ENCODE measurements around the gene SLC30A2.

SLC30A2 gene

DNA sequence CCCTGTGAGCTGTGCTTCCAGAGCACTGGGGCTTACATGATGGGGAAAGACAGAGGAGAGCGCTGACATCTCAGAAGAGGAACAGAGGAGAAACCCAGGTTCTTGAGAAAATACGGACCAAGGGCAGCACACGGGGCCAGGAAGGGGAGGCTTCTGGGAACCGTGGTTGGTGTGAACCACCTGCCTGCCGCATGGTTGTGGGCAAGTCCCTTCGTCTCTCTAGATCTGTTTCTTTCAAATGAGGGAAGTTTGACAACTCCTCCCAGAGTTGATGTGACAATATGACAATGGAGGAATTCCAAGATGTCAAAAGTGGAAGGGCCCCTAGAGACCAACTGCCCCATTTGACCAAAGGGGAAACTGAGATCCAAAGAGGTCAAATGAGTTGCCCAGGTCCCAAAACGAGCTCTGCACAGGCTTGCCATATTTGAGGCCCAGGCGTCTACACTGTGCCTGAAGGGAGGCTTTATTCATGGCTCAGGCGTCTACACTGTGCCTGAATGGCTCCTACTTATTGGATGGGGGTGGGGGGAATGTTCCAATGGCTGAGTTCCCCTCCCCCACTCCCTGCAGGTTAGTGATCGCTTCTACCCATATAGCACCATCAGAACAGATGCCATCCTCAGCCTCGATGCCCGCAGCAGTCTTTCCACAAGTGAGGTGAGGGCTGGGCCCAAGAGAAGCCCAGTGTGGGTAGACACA, 13.1 kb downstream of the SLC30A2 start:
- H3K27ac ChIP-seq (ENCODE audit: extremely low read depth, low read depth, low read length) = no peak overlapping the region
- no peaks in the 10 kb centered on the region for H3K36me3 ChIP-seq (ENCODE audit: control insufficient read depth in 2 of 2, insufficient read depth in 1 of 2, low read length in 2 of 2)
- no peak overlapping the region for H3K4me3 ChIP-seq (ENCODE audit: low read depth, low read length)
- CTCF ChIA-PET = interaction anchor here (0.9 to 7.5 kb wide), 3 partner anchors 80 to 289 kb away, joined by 3 to 80 read pairs (median 5); no protein-coding TSS in a partner anchor
- no peaks in the 10 kb centered on the region for H3K9me3 ChIP-seq (ENCODE audit: control insufficient read depth, insufficient read depth, low read depth, low read length)
- POLR2A ChIA-PET = no interaction called here
- TF ChIP-seq, protein P1, sequence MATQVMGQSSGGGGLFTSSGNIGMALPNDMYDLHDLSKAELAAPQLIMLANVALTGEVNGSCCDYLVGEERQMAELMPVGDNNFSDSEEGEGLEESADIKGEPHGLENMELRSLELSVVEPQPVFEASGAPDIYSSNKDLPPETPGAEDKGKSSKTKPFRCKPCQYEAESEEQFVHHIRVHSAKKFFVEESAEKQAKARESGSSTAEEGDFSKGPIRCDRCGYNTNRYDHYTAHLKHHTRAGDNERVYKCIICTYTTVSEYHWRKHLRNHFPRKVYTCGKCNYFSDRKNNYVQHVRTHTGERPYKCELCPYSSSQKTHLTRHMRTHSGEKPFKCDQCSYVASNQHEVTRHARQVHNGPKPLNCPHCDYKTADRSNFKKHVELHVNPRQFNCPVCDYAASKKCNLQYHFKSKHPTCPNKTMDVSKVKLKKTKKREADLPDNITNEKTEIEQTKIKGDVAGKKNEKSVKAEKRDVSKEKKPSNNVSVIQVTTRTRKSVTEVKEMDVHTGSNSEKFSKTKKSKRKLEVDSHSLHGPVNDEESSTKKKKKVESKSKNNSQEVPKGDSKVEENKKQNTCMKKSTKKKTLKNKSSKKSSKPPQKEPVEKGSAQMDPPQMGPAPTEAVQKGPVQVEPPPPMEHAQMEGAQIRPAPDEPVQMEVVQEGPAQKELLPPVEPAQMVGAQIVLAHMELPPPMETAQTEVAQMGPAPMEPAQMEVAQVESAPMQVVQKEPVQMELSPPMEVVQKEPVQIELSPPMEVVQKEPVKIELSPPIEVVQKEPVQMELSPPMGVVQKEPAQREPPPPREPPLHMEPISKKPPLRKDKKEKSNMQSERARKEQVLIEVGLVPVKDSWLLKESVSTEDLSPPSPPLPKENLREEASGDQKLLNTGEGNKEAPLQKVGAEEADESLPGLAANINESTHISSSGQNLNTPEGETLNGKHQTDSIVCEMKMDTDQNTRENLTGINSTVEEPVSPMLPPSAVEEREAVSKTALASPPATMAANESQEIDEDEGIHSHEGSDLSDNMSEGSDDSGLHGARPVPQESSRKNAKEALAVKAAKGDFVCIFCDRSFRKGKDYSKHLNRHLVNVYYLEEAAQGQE (tag by site-specific recombination; IDR thresholded peaks at IDR 0.05) = no peak
- TF ChIP-seq ZNF48 (tag by site-specific recombination; IDR thresholded peaks at IDR 0.05) = no peak
- TF ChIP-seq ZNF335 (tag by site-specific recombination; conservative IDR thresholded peaks at IDR 0.05) = peak; percentile 87
- no peak for TF ChIP-seq ZNF747 (tag by site-specific recombination; IDR thresholded peaks at IDR 0.05)
- no peaks in the 10 kb centered on the region for H3K4me1 ChIP-seq (ENCODE audit: control insufficient read depth, insufficient read depth, low read length)

DNA sequence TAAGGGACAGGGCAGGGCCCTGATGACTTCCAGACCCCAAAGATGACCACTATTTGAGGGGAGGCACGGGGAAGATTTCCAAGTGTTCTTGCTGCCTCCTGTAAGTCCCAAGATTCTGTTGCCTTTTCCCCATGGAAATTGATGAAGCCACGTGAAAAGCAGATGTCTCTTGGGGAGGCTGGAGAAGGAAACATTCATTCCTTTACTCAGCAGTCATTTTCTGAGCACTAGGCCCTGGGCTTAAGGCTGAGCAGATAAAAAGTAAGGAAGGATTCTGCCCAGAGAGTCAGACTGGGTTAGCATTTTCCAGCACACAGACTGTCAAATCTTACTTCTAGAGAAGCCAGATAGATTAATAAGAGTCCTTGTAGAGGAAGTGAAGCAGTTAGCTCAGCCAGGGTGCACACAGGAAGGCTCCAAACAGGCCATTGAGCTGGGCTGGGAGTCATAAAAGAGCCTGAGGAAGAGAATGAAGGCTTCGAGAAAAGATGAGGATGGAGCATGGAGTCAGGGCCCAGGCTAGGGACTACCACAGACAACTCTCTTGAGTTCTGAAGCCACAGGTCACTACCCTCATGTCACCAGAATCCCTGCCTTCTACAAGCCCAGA, 14.2 kb downstream of the SLC30A2 start:
- TF ChIP-seq GFI1B (tag by site-specific recombination; IDR thresholded peaks at IDR 0.05) = no peak
- H3K27ac ChIP-seq (ENCODE audit: extremely low read depth, low read depth, low read length) = no peak overlapping the region
- no peaks in the 10 kb centered on the region for H3K4me1 ChIP-seq (ENCODE audit: control insufficient read depth, insufficient read depth, low read length)
- ChIA-PET CTCF (interaction anchor here (0.9 to 1.1 kb wide), 2 partner anchors 10 to 81 kb away, joined by 3 read pairs; no protein-coding TSS in a partner anchor), POLR2A (no interaction called here)
- H3K9me3 ChIP-seq (ENCODE audit: control insufficient read depth, insufficient read depth, low read depth, low read length) = no peaks in the 10 kb centered on the region
- H3K36me3 ChIP-seq (ENCODE audit: control insufficient read depth in 2 of 2, insufficient read depth in 1 of 2, low read length in 2 of 2) = no peaks in the 10 kb centered on the region
- H3K4me3 ChIP-seq (ENCODE audit: low read depth, low read length) = no peak overlapping the region

DNA sequence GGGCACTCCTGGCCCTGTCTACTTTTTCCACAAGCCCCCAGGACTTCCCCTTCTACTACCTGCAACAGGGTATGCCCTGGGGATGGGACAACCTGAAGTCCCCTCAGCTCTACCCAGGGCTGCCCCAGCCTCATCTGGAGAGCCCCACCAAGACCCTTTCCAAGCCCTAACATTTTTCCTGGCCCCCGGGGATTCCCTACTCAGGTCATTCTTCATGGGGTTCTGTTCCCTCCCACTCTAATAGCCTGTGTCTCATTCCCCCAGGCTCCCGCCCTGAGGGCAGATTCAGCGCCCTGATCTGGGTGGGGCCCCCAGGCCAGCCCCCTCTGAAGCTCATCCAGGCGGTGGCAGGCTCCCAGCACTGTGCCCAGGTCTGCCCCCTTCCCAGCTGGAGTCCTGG, 14.7 kb downstream of the SLC30A2 start:
- no peak overlapping the region for H3K27ac ChIP-seq (ENCODE audit: extremely low read depth, low read depth, low read length)
- H3K36me3 ChIP-seq (ENCODE audit: control insufficient read depth in 2 of 2, insufficient read depth in 1 of 2, low read length in 2 of 2) = no peaks in the 10 kb centered on the region
- H3K4me1 ChIP-seq (ENCODE audit: control insufficient read depth, insufficient read depth, low read length) = no peaks in the 10 kb centered on the region
- ChIA-PET POLR2A (no interaction called here), CTCF (interaction anchor here (1.1 kb wide), 1 partner anchor 9 kb away, joined by 3 read pairs; no protein-coding TSS in a partner anchor)
- H3K9me3 ChIP-seq (ENCODE audit: control insufficient read depth, insufficient read depth, low read depth, low read length) = no peaks in the 10 kb centered on the region
- TF ChIP-seq ZNF184 (tag by site-specific recombination; IDR thresholded peaks at IDR 0.05) = no peak
- TF ChIP-seq ZNF791 (tag by site-specific recombination; IDR thresholded peaks at IDR 0.05) = no peak
- TF ChIP-seq, protein P2, sequence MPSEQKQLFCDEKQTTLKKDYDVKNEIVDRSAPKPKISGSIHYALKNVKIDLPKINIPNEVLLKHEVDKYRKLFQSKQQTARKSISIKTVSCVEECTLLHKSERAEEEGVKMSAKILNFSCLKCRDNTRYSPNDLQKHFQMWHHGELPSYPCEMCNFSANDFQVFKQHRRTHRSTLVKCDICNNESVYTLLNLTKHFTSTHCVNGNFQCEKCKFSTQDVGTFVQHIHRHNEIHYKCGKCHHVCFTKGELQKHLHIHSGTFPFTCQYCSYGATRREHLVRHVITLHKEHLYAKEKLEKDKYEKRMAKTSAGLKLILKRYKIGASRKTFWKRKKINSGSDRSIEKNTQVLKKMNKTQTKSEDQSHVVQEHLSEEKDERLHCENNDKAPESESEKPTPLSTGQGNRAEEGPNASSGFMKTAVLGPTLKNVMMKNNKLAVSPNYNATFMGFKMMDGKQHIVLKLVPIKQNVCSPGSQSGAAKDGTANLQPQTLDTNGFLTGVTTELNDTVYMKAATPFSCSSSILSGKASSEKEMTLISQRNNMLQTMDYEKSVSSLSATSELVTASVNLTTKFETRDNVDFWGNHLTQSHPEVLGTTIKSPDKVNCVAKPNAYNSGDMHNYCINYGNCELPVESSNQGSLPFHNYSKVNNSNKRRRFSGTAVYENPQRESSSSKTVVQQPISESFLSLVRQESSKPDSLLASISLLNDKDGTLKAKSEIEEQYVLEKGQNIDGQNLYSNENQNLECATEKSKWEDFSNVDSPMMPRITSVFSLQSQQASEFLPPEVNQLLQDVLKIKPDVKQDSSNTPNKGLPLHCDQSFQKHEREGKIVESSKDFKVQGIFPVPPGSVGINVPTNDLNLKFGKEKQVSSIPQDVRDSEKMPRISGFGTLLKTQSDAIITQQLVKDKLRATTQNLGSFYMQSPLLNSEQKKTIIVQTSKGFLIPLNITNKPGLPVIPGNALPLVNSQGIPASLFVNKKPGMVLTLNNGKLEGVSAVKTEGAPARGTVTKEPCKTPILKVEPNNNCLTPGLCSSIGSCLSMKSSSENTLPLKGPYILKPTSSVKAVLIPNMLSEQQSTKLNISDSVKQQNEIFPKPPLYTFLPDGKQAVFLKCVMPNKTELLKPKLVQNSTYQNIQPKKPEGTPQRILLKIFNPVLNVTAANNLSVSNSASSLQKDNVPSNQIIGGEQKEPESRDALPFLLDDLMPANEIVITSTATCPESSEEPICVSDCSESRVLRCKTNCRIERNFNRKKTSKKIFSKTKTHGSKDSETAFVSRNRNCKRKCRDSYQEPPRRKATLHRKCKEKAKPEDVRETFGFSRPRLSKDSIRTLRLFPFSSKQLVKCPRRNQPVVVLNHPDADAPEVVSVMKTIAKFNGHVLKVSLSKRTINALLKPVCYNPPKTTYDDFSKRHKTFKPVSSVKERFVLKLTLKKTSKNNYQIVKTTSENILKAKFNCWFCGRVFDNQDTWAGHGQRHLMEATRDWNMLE (tag by site-specific recombination; conservative IDR thresholded peaks at IDR 0.05; ENCODE audit: low read depth) = no peak
- no peak for TF ChIP-seq ZNF558 (tag by site-specific recombination; IDR thresholded peaks at IDR 0.05)
- TF ChIP-seq, protein P3, sequence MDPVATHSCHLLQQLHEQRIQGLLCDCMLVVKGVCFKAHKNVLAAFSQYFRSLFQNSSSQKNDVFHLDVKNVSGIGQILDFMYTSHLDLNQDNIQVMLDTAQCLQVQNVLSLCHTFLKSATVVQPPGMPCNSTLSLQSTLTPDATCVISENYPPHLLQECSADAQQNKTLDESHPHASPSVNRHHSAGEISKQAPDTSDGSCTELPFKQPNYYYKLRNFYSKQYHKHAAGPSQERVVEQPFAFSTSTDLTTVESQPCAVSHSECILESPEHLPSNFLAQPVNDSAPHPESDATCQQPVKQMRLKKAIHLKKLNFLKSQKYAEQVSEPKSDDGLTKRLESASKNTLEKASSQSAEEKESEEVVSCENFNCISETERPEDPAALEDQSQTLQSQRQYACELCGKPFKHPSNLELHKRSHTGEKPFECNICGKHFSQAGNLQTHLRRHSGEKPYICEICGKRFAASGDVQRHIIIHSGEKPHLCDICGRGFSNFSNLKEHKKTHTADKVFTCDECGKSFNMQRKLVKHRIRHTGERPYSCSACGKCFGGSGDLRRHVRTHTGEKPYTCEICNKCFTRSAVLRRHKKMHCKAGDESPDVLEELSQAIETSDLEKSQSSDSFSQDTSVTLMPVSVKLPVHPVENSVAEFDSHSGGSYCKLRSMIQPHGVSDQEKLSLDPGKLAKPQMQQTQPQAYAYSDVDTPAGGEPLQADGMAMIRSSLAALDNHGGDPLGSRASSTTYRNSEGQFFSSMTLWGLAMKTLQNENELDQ (tag by site-specific recombination; IDR thresholded peaks at IDR 0.05; ENCODE audit: low read depth) = no peak
- TF ChIP-seq, protein P1 (tag by site-specific recombination; IDR thresholded peaks at IDR 0.05) = no peak
- TF ChIP-seq FEZF1 (tag by site-specific recombination; IDR thresholded peaks at IDR 0.05) = no peak
- no peak for TF ChIP-seq ZNF37A (tag by site-specific recombination; IDR thresholded peaks at IDR 0.05)
- no peak overlapping the region for H3K4me3 ChIP-seq (ENCODE audit: low read depth, low read length)
